Astrocyte of the hippocampus (primary cell): ENCODE data around the gene TRIM47.
A peak's percentile ranks its signal among the peaks of the same experiment; 100 is the strongest.

Experiments
- DNase-seq: peaks from one replicate; pipeline ENCODE4 v3.0.0; 2011; ENCODE audit warnings: low read depth, low spot score

TRIM47 gene

DNA sequence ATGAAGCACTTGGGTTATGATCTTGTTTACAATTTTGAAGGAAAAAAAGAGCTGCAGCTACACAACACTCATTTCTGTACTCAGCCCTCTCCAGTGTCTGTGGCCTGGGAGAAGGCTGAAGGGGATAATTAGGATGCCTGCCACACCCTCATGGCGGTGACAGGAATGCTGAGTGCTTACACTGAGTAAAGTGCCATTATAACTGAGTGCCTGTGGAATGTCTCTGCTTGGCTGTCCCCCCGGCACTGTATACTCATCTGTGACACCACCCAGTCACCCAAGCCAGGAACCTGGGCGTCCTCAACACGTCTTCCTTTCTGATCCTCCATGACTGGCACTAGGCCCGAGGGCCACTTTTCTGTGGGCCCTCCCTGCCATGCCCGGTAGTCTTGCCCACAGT lies 29.8 kb upstream of the TRIM47 start:
- peak; percentile 59 for DNase-seq

- no peak for DNase-seq
Observed at GRCh38 chr17:75906143-75906884, 27.9 kb upstream of the TRIM47 start.

GRCh38 chr17:75904749-75905521 lies 26.6 kb upstream of the TRIM47 start, which contains the start of gene MRPL38:
TSS of gene MRPL38 (minus strand) at chr17:75904884. CDS start at chr17:75904875, 9 bp downstream.
- DNase-seq, result peak; percentile 99

- DNase-seq, result no peak
Observed at GRCh38 chr17:75902406-75902805, 24.0 kb upstream of the TRIM47 start.

GRCh38 chr17:75901727-75902126 lies 23.3 kb upstream of the TRIM47 start:
- DNase-seq, result no peak

DNA sequence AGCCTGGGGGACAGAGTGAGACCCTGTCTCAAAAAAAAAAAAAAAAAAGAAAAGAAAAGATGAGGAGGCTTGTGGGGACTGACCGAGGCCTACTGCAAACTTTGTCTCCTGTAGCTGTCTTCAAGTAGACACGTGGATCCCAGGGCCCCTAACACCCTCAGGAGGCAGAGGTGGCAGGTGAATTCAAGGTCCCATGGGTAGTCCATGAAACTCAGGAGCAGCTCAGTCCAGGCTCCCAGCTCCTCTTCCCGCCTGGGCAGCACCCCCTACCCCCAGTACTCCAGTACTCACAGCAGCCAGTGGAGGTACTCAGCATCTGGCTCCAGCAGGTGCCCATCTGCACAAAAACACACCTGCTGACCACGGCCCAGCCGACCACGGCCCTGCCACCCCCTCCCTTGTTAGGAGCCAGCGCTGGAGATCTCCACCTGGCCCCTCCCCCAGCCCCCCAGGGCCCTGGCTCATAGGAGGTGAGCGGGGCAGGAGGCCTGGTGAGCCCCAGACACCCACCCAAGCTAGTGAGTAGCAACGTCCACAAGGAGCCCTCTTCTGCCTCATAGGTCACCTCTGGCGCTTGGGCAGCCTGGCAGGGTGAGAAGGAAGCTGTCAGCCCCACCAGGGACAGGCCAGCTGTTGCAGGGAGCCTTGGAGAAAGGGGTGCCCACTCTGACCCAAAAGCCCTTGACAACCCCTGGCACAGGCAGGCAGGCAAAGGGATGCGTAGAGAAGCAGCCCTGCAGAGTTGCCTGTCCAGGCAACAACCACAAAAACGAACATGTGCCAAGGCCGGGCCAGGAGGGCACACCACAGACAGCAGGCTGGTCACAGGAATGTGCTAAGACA lies 22.5 kb upstream of the TRIM47 start:
- DNase-seq, result no peak

DNA sequence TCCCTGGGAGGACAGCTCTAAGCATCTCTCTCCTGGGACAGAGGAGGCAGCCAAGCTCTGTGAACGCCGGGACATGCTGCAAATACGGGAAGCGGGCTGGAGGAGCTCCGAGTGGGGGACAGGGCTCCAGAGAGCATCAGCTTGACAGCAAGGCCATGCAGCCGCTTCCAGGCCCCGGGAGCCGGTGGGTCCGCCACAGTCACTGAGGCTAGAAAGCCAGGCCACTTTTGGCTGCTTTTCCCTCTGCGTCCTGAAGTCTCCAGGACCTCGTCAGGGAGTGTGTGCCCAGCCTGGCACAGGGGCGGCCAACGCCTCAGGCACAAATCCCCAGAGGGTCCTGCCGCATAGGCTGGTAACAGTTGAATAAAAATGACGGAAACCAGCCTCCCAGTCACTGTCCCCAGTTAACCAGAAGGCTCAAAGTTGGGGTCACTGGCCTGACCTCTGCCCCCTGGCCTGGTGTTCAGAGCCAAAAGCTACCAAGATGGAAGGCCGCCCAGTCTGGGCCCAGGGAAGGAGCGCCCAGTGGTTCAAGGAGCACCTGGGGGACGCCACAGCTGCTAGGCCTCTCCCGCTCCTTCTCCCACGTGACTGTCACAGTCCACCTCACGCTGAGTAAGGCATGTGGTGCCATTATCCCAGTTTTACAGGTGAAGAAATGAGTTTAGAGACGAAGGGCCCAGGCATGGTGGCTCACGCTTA lies 21.5 kb upstream of the TRIM47 start:
- DNase-seq, result no peak

GRCh38 chr17:75899353-75899752 lies 21.0 kb upstream of the TRIM47 start:
- no peak for DNase-seq

GRCh38 chr17:75898791-75899190 lies 20.4 kb upstream of the TRIM47 start:
- DNase-seq, result no peak

DNA sequence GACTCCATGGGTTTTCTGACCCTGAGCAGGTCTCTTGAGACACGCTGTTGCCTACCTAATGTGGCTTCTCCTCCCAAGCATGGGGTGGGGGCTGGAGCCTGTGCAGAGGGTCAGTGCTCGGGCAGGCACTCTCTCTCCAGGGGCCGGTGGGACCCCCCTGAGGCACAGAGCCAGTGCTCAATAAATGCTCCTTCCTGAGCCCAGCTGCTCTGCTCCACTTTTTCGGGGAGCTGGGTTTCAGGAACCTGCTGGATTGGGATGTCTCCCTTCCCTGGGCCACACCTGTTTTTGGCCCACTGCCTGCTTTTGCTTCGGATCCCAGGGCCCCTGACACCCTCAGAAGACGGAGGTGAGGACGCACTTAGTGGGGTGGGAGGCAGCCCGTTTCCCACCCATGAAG lies 19.7 kb upstream of the TRIM47 start:
- no peak for DNase-seq

DNA sequence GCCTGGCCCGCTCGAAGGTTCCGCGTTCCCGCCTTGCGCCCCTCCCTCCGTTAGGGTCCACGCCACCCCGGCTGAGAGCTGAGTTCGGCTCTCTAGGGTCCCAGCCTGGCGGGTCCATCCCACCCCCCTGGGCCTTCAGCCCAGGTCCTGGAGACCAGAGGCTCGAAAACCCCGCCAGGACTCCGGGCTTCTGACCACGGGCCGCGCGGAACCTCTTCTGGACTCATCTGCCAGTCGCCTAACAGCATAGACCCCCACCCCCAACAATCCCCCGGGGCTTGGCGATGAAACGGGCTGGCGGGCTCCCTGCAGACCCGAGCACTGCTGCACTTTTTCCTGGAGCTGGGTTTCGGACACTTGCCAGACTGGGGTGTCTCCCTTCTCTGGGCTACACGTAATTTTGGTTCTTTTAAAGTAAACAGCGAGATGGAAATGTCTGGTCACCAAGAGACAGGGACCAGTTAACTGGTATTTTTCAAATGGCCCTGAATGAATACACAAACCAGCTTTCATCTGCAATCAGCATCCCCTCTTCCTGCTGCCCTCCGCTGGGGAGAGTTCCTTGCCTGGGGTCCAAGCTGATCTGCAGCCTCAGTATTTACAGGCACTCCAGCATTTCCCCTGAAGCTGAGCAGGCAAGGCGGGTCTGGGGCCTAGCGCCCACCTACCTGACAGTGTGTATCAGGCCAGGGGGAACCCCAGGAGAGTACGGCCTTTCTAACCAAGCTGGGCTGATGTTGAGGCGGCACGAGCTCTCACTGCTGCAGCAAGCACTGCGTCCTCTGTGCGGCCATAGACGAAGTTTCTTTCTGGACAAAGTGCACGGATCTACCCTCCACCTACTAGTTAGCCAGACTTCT lies 19.0 kb upstream of the TRIM47 start:
- no peak for DNase-seq

DNA sequence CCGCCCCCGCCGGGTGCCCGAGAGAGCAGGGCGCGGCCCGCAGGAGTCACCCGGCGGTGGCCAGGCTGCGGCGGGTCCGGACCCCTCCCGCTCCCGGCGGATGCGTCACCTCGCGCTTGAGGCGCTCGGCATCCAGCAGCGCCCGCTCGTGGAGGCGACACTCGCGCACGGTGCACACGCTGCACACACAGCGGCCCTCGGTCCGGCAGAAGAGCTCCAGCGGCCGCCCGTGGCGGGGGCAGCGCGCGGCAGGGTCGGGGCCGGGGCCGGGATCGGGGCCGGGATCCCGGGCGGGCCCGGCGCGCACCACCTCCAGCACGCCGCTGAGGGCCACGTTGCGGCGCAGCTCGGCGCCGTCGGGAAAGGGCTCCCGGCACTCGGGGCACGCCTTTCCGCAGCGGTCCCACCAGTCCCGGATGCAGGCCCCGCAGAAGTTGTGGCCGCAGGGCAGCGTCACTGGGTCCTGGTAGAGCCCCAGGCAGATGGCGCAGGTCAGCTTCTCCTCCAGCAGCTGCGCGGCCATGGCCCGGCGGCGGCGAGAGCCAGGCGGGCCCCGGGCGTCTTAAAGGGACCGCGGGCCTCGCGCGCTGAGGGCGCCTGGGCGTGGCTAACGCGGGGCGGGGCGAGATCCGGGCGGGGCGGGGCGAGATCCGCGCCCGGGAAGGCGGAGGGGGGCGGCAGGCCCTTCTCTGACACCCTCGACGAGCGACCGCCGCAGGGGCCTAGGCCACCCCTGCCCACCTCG lies 18.2 kb upstream of the TRIM47 start, which contains the start of gene TRIM65:
TRIM65 (minus strand) TSS at position 537 of the 745 bp plus-strand sequence; CDS start at position 523, 14 bp downstream.
- peak; percentile 92 for DNase-seq

DNA sequence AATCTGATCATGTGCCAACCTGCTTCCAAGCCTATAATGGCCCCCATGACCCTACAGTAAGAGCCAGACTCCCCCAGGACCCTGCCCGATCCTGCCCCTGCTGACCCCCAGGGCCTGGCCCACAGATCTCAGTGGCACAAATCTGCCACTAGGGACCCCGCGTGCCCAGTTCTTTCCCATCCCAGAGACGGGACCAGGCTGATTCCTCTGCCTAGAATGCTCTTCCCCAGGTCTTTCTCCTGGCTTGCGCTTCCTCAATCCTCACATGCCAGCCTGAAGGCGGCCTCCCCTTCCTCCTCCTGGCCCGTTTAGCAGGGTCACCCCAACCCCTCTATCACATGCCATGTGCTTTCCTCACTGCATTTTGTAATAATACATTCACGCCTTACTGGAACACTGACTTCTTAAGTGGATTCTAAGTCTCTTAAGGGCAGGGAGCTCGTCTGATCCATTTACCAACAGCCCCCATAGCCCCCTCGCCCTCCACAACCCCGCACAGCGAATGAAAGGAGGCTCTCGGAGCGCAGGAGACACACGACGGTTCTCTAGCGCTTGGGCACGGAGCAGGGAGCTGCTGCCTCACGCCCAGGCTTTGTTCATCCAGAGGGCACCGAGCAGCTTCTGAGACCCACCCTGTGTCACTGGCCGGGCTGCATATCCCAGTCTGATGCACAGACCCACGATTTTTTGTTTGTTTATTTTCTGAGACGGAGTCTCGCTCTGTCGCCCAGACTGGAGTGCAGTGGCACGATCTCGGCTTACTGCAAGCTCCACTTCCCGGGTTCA lies 17.2 kb upstream of the TRIM47 start:
- peak; percentile 43 for DNase-seq

DNA sequence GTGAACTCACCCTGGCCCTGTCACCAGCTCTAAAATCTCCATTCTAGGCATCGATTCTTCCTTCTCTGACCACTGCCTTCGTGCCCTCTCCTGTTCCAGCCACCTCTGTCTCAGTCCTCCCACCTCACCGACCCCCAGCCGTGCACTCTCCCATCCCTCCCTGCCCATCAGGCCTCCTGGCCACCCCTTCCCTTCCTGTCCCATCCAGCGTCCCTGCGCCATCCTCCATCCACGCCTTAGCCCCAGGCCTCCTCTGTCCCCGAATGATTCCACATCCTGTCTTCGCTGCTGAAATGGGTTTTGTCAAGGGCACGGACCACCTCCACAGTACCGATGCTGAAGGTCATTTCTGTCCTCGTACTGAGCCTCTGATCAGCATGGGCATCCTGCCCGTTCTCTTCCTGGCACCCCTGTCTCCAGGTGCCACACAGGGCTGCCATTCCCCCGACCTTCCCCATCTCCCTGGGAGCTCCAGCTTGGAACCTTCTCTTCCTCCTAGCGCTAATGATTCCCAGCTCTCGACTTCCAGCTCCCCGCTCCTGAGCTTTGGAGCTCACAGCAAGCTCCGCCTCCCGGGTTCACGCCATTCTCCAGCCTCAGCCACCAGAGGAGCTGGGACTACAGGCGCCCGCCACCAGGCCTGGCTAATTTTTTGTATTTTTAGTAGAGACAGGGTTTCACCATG lies 15.8 kb upstream of the TRIM47 start:
- DNase-seq, result no peak

- no peak for DNase-seq
Observed at GRCh38 chr17:75893305-75894048, 15.1 kb upstream of the TRIM47 start.

DNA sequence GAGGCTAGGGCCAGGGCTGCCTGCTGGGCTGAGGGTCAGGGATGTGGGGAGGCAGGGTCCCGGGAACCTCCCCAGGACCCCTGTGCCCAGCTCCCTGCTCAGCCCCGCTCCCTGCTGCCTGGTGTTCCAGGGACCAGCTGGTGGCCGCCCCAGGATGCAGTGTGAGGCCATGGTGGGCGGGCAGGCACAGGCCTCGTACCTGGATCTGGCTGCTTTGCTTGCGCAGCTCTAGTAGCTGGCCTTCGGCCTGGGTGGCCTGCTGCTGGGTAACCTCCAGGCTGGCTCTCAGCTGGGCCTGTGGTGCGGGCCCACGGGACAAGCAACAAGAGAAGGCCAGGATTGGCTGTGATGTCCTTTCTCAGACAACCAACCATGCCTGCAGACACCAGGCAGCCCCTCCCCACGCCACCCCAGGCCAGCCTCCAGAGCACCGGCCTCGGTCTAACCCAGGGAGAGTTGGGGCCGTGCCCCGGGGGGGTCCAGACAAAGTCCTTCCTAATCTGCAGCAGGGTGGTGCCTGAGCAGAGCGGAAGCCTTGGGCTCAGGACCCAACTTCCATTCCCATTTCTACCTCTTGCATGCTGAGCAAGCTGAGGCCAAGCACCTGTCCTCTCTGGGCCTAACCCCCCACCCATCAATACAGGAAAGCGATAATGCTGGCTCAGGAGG lies 14.3 kb upstream of the TRIM47 start:
- no peak for DNase-seq
